Caki2 (cell line): Measurements from ENCODE around the gene IZUMO4. TPM values are rescaled to one million over a fixed set of nuclear protein-coding genes. Genes with fewer than 3 reads are reported as not detected.

Experiments used
- DNase-seq: peaks from one replicate; pipeline ENCODE4 v3.0.0-alpha.2; 2015; ENCODE audit warnings: low read depth
- in situ Hi-C: cut with HindIII; loops from 2 replicates; pipeline ENCODE4 v1.10.0; 2016; ENCODE audit warnings: low sequenced_read_pairs, low pct_unique_long_range_greater_than_20kb, mixed read lengths
- total RNA-seq: library from RNA; depleted of rRNA; stranded (reverse); fragments of >200 nt; shearing (Covaris generic); gene quantifications from 2 replicates; pipeline ENCODE4 v1.2.3, GENCODE V29; 2014; ENCODE audit warnings: low replicate concordance; rRNA removed

The IZUMO4 gene
- not detected in 2 replicates for total RNA-seq

- in situ Hi-C loops = no loop called here
- peak; percentile 88 for DNase-seq
These were observed at the start of gene IZUMO4 for GRCh38 chr19:2096480-2097202. TSS of gene IZUMO4 (plus strand) at chr19:2096915. CDS start at chr19:2096946, 31 bp downstream.

GRCh38 chr19:2047076-2047448, 49.7 kb upstream of the IZUMO4 start:
- DNase-seq = no peak
- in situ Hi-C loops = no loop called here

GRCh38 chr19:2047449-2048103, 49.1 kb upstream of the IZUMO4 start:
- in situ Hi-C loops = no loop called here
- DNase-seq = no peak

- in situ Hi-C loops = no loop called here
- no peak for DNase-seq
These were observed 48.4 kb upstream of the IZUMO4 start for GRCh38 chr19:2048104-2048958.

- DNase-seq = no peak
- in situ Hi-C loops = no loop called here
These were observed 47.6 kb upstream of the IZUMO4 start for GRCh38 chr19:2048959-2049740.

- in situ Hi-C loops = no loop called here
- peak; percentile 69 for DNase-seq
These were observed 46.9 kb upstream of the IZUMO4 start for GRCh38 chr19:2049741-2050348.

GRCh38 chr19:2050349-2050990, 46.2 kb upstream of the IZUMO4 start:
- no peak for DNase-seq
- in situ Hi-C loops = no loop called here

- peak; percentile 69 for DNase-seq
- in situ Hi-C loops = no loop called here
These were observed 45.5 kb upstream of the IZUMO4 start, which contains the start of gene MKNK2 for GRCh38 chr19:2050991-2051772. TSS of gene MKNK2 (minus strand) at chr19:2051244. CDS start at chr19:2050851, 393 bp downstream.

GRCh38 chr19:2051773-2052704, 44.7 kb upstream of the IZUMO4 start:
- in situ Hi-C loops = no loop called here
- no peak for DNase-seq

GRCh38 chr19:2053601-2054389, 42.9 kb upstream of the IZUMO4 start:
- in situ Hi-C loops = no loop called here

GRCh38 chr19:2054763-2055162, 42.0 kb upstream of the IZUMO4 start:
- in situ Hi-C loops = no loop called here
- peak; percentile 27 for DNase-seq

More at GRCh38 chr19:2053601-2054389, 42.9 kb upstream of the IZUMO4 start:
- no peak for DNase-seq

GRCh38 chr19:2055931-2056836, 40.5 kb upstream of the IZUMO4 start:
- in situ Hi-C loops = no loop called here
- peak; percentile 63 for DNase-seq

GRCh38 chr19:2056837-2057192, 39.9 kb upstream of the IZUMO4 start:
- in situ Hi-C loops = no loop called here
- no peak for DNase-seq
